ENCODE data around the gene TAS2R43. TPM values are rescaled to one million over a fixed set of nuclear protein-coding genes. Genes with fewer than 3 reads are reported as not detected.

TAS2R43 gene
- total RNA-seq, 1 experiment from 2014 or later: not detected

DNA sequence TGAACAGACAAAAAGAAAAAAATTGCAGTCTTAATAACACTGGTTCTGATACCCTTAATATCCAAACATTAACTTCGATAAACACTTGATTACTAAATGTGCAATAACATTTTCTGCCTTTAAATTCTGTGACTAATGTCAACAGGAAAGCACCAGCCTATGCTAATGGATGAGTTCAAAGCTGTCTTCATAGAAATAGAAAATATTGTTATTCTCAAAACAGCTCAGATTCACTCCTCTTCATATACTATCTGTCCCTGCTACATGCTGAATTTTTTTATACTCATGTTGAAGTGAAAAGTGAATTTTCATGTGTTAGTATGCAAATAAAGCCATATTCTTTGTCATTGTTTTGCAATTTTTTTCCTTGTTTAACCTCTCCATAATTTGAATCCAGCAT lies 13.9 kb downstream of the TAS2R43 start:
- POLR2A ChIA-PET: no interaction called here
- intact Hi-C loops (cut with micrococcal nuclease; ENCODE audit: unreplicated experiment): no loop called here
- no peaks in the 10 kb centered on the region for H3K36me3 ChIP-seq (ENCODE audit: control insufficient read depth, insufficient read depth, low read length)
- H3K9me3 Mint-ChIP-seq (ENCODE audit: unreplicated experiment): peaks cover 10% of the 10 kb centered on the region
- TF ChIP-seq CTCF (IDR thresholded peaks at IDR 0.05; ENCODE audit: insufficient read depth in 1 of 2, low read depth in 1 of 2, low read length in 1 of 2, severe bottlenecking in 1 of 2, unreplicated experiment in 1 of 2): no peak
- no peaks in the 10 kb centered on the region for H3K9me3 ChIP-seq
- no peaks in the 10 kb centered on the region for H3K27me3 Mint-ChIP-seq (ENCODE audit: insufficient read depth, unreplicated experiment)
- peaks cover 7% of the 10 kb centered on the region for H3K36me3 Mint-ChIP-seq (ENCODE audit: insufficient read depth, unreplicated experiment)
- no TSS peak for BruUV-seq (replicated peaks)
- no peak overlapping the region for H3K4me3 Mint-ChIP-seq (ENCODE audit: unreplicated experiment)
- H3K27me3 ChIP-seq (replicated peaks; ENCODE audit: control insufficient read depth, insufficient read depth, low read length): no peaks in the 10 kb centered on the region
- H3K4me3 ChIP-seq (ENCODE audit: low read depth, low read length): no peak overlapping the region
- DNase-seq: no peak
- no peaks in the 10 kb centered on the region for H3K4me1 ChIP-seq
- H3K4me1 Mint-ChIP-seq (ENCODE audit: low read depth, unreplicated experiment): peaks cover 6% of the 10 kb centered on the region
- H3K27ac Mint-ChIP-seq (ENCODE audit: unreplicated experiment): no peak overlapping the region
- CTCF ChIA-PET: no interaction called here

- Mint-ChIP-seq H3K4me1 (ENCODE audit: low read depth, unreplicated experiment) (peaks cover 7% of the 10 kb centered on the region), H3K36me3 (ENCODE audit: insufficient read depth, unreplicated experiment) (peaks cover 5% of the 10 kb centered on the region), H3K27me3 (ENCODE audit: insufficient read depth, unreplicated experiment) (no peaks in the 10 kb centered on the region), H3K9me3 (ENCODE audit: unreplicated experiment) (peaks cover 2% of the 10 kb centered on the region), H3K4me3 (ENCODE audit: unreplicated experiment) (no peak overlapping the region), H3K27ac (ENCODE audit: unreplicated experiment) (no peak overlapping the region)
- H3K27me3 ChIP-seq (replicated peaks; ENCODE audit: control insufficient read depth, insufficient read depth, low read length): no peaks in the 10 kb centered on the region
- DNase-seq: no peak
- no peaks in the 10 kb centered on the region for H3K9me3 ChIP-seq
- no peaks in the 10 kb centered on the region for H3K4me1 ChIP-seq
- no TSS peak for BruUV-seq (replicated peaks)
- POLR2A ChIA-PET: no interaction called here
- H3K36me3 ChIP-seq (ENCODE audit: control insufficient read depth, insufficient read depth, low read length): no peaks in the 10 kb centered on the region
- CTCF ChIA-PET: no interaction called here
- H3K4me3 ChIP-seq (ENCODE audit: low read depth, low read length): no peak overlapping the region
- intact Hi-C loops (cut with micrococcal nuclease; ENCODE audit: unreplicated experiment): no loop called here
- TF ChIP-seq CTCF (IDR thresholded peaks at IDR 0.05; ENCODE audit: insufficient read depth in 1 of 2, low read depth in 1 of 2, low read length in 1 of 2, severe bottlenecking in 1 of 2, unreplicated experiment in 1 of 2): no peak
These were observed 16.5 kb downstream of the TAS2R43 start for GRCh38 chr12:11075642-11076041.

DNA sequence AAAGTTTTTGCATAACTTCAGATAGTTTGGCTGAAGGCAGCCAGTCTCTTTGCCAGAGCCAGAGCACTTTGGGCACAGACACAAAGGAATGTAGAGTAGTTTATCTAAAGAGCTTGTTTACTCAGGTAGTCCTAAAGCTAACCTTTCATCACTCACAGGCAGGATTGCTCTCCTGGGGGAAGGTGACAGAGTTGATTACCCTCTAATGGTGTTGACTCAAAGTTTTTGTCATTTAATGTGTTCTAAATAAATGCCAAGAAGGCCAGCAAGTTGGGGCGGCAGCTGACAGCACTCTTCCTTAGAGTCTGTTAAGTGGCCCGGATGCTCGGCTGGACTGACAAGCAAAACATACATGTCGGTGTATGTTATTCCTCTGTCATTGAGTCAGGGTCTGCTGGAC lies 20.7 kb downstream of the TAS2R43 start:
- Histone ChIP-seq H3K4me3 (ENCODE audit: low read depth, low read length) (no peak overlapping the region), H3K9me3 (no peaks in the 10 kb centered on the region), H3K27me3 (replicated peaks; ENCODE audit: control insufficient read depth, insufficient read depth, low read length) (no peaks in the 10 kb centered on the region), H3K4me1 (no peaks in the 10 kb centered on the region), H3K36me3 (ENCODE audit: control insufficient read depth, insufficient read depth, low read length) (no peaks in the 10 kb centered on the region)
- Mint-ChIP-seq H3K27ac (ENCODE audit: unreplicated experiment) (no peak overlapping the region), H3K36me3 (ENCODE audit: insufficient read depth, unreplicated experiment) (peaks cover 17% of the 10 kb centered on the region), H3K9me3 (ENCODE audit: unreplicated experiment) (no peaks in the 10 kb centered on the region), H3K27me3 (ENCODE audit: insufficient read depth, unreplicated experiment) (no peaks in the 10 kb centered on the region), H3K4me3 (ENCODE audit: unreplicated experiment) (no peak overlapping the region), H3K4me1 (ENCODE audit: low read depth, unreplicated experiment) (peaks cover 7% of the 10 kb centered on the region)
- ChIA-PET POLR2A (interaction anchor here (0.6 kb wide), 1 partner anchor 114 kb away, joined by 3 read pairs; no protein-coding TSS in a partner anchor), CTCF (no interaction called here)
- TF ChIP-seq CTCF (IDR thresholded peaks at IDR 0.05; ENCODE audit: insufficient read depth in 1 of 2, low read depth in 1 of 2, low read length in 1 of 2, severe bottlenecking in 1 of 2, unreplicated experiment in 1 of 2): no peak
- no peak for DNase-seq
- no TSS peak for BruUV-seq (replicated peaks)
- intact Hi-C loops (cut with micrococcal nuclease; ENCODE audit: unreplicated experiment): no loop called here
